Astrocyte of the spinal cord (primary cell): ENCODE results near the gene ABRAXAS1.
"Not testable (repeated sequence)": the region's sequence is repeated elsewhere in the genome, so short reads cannot be mapped to it uniquely, and the experiment has no call there.

Experiments
- DNase-seq: peaks from one replicate; pipeline ENCODE4 v3.0.0; 2011; ENCODE audit warnings: low read depth, low spot score
- H3K4me3 ChIP-seq: 2 replicates; pipeline ENCODE4 v1.5.1; 2011; ENCODE audit warnings: low read depth, mild to moderate bottlenecking, low read length, moderate library complexity
- in situ Hi-C: cut with HindIII; loops from 2 replicates; pipeline ENCODE4 v1.10.0; 2017; ENCODE audit warnings: low sequenced_read_pairs
- TF ChIP-seq, protein P1 (sequence below): IDR thresholded peaks from 2 replicates; pipeline ENCODE4 v1.5.1; 2012; ENCODE audit warnings: low read depth, mild to moderate bottlenecking, low read length, inconsistent platforms

Gene ABRAXAS1

DNA sequence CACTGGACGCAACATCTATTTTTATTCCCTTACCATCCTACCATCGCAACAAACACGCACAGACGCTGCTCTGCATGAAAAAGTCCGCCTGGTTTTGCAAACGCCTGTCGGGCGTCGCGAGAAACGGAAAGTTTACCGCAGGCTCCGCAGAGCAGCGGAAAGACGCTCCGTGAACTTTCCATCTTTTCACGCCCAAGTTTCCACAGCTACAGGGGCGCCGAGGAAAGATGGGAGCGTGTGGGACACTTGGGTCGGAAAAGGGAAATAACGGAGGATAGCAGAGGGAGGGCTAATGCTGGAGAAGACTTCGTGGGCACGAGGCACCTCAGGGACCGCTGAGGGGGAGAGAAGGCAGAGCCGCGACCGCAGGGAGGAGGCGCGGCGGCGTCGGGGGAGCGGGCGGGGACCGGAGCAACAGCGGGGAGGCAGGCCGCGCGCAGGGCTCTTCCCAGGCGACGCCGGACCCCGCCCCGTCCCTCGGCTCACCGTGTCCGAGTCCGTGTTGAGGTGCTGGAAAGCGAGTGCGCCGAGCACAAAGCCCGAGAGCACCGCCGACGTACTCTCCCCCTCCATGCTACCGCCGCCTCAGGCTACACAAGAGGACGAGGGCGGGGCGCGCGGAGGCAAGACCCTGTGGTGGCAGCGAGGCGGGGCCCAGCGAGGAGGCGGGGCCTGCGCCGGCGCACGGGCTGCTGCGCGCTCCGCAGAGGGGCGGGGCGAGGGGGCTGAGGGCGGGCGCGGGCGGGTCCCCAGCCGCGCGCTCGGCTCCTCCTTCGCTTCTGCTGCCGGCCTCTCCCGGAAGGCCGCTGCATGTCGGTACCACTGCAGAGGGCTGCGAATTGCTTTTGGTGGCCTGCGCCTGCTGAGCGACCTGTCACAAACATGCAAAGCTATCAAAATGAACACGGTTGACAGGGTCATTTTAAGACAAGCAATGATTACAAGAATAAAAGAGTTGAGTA, at the start of gene ABRAXAS1:
ABRAXAS1 (minus strand) TSS at position 601 of the 962 bp plus-strand sequence; CDS start at position 573, 28 bp downstream.
- DNase-seq = peak; percentile 93
- in situ Hi-C loops = no loop called here
- TF ChIP-seq, protein P1, sequence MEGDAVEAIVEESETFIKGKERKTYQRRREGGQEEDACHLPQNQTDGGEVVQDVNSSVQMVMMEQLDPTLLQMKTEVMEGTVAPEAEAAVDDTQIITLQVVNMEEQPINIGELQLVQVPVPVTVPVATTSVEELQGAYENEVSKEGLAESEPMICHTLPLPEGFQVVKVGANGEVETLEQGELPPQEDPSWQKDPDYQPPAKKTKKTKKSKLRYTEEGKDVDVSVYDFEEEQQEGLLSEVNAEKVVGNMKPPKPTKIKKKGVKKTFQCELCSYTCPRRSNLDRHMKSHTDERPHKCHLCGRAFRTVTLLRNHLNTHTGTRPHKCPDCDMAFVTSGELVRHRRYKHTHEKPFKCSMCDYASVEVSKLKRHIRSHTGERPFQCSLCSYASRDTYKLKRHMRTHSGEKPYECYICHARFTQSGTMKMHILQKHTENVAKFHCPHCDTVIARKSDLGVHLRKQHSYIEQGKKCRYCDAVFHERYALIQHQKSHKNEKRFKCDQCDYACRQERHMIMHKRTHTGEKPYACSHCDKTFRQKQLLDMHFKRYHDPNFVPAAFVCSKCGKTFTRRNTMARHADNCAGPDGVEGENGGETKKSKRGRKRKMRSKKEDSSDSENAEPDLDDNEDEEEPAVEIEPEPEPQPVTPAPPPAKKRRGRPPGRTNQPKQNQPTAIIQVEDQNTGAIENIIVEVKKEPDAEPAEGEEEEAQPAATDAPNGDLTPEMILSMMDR = no peak
- peak within 1 kb of the TSS; percentile 85 for H3K4me3 ChIP-seq

DNA sequence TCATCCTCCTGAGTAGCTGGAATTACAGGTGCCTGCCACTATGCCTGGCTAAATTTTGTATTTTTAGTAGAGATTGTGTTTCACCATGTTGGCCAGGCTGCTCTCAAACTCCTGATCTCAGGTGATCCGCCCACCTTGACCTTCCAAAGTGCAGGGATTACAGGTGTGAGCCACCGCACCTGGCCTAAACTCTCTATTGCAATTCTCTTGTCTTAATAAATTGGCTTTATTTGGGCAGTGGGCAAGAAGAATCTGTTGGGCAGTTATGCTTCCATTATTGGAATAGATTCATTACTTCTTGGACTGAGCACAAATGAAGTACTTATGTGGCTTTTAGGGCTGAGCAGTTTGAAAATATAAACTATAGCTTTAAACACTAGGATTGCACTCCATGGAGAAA, 42.8 kb upstream of the ABRAXAS1 start:
- H3K4me3 ChIP-seq = no peak overlapping the region
- DNase-seq = no peak
- TF ChIP-seq, protein P1 = no peak
- in situ Hi-C loops = no loop called here

DNA sequence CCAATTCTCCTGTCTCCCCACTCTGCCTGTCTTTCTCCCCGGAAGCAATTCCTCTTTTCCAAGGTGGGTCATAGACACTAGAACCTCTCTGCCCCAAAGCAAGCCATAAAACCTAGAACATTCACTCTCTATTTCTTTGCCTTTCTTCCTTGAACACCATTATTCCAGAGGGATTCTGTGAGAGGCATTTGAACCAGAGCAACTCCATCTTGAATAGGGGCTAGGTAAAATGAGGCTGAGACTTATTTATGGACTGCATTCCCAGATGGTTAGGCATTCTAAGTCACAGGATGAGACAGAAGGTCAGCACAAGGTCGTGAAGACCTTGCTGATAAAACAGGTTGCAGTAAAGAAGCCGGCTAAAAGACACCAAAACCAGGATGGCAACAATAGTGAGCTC, 37.3 kb upstream of the ABRAXAS1 start:
- in situ Hi-C loops = no loop called here
- H3K4me3 ChIP-seq = no peak overlapping the region
- TF ChIP-seq, protein P1 = no peak
- no peak for DNase-seq

DNA sequence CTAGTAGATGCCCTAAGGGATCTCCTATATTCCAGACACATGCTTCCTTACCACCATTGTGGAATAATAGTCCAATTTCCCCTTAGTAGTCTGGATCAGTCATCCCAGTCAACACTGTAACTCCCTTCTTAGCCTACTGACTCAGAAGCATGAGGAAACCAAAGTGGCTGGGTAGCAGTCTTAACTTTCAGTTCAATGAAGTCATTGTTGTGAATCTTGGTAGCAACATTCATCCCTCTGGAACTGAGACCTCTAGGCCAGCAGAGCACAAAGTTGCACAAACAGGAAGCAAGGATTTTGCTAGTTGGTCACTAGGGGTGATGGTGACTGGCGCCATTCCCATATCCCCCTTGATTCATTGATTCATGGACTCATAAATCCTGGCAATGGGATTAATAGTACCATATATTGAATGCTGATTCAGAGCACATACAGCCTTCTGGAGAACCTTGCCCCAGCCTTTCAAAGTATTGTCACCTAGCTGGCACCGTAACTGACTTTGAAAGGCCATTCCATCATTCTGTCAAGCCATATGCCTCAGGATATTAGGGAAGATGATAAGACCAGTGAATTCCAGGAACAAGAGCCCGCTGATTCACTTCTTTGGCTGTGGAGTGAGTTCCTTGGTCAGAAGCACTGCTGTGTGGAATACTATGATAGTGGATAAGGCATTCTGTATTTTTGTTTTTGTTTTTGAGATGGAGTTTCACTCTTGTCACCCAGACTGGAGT, 31.3 kb upstream of the ABRAXAS1 start:
- H3K4me3 ChIP-seq = no peak overlapping the region
- TF ChIP-seq, protein P1 = no peak

DNA sequence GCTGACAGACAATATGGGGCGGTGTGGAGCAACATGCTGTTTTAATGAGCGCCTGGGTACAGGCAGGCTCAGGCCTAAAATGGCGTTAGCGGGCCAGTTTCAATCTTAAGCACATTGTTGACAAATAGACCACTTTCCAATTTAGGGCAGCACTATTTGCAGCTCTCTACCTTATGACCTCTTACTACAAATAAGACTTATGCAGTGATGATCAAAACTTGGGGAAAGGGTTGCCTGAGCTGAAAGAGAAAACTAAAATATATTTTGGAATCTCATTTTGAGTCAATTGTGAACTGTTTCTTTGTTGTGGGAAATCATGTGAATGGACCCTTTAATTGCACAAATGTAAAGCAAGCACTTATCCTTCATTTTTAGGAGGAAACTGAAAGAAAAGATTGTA, 25.5 kb upstream of the ABRAXAS1 start:
- TF ChIP-seq, protein P1 = no peak
- no peak for DNase-seq
- H3K4me3 ChIP-seq = no peak overlapping the region
- in situ Hi-C loops = no loop called here

More for the DNA sequence above, 31.3 kb upstream of the ABRAXAS1 start:
- DNase-seq = peak; percentile 63
- in situ Hi-C loops = no loop called here

DNA sequence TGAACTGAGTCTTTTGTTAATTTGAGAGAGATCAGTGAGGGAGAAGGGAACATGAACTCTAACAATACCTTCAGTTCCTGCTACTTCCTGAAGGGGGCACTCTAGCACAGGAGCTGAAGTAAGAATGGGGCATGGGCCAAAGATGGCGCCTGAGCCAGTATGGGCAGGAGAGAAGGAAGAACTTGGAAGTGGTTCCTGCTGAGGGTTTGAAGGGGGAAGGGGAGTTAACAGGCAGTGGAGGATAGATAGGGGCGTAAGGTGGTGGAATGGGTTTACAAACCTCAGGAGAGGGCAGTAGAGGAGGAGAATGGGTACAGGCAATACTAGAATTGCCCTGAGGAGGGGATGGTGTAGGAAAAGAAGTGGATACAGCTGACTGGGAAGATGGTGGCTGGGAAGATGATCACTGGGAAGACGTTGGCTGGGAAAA, 24.3 kb upstream of the ABRAXAS1 start:
- H3K4me3 ChIP-seq, in situ Hi-C loops: not testable (repeated sequence)
- peak; percentile 47 for DNase-seq
- TF ChIP-seq, protein P1 = peak; percentile 66
